HCT116 (cell line): ENCODE results near the gene AADACL4. TPM values are rescaled to one million over a fixed set of nuclear protein-coding genes. Genes with fewer than 3 reads are reported as not detected.

ENCODE experiments used
- ATAC-seq: fragments of 200-7000 bp; cut with Tn5 transposase; 2 replicates; pipeline ENCODE4 v1.9.1; 2020; ENCODE audit warnings: mild to moderate bottlenecking, moderate library complexity
- BruUV-seq: library from RNA; stranded (reverse); fragments of 400-500 nt; replicated peaks from 2 replicates; lab custom pipeline; 2021; lab: Mats Ljungman, UMichigan
- CTCF ChIA-PET: fragments of 300-600 bp; sonication (Branson Sonifier 250); formaldehyde crosslinking; loops from one replicate; lab custom pipeline; 2021; ENCODE audit warnings: antibody characterized with exemption; lab: Charles Lee
- POLR2A ChIA-PET: fragments of 300-600, 350-600 bp; sonication (Branson Sonifier 250); formaldehyde crosslinking; loops from one replicate; lab custom pipeline; 2021; ENCODE audit warnings: antibody characterized with exemption; lab: Charles Lee
- RAD21 ChIA-PET, 2 experiments: fragments of 300-600 bp; sonication (Branson Sonifier 250); formaldehyde crosslinking; loops; one replicate each; lab custom pipeline; 2023; ENCODE audit warnings: low total read pairs in 2 of 2; ENCODE audit not compliant: uncharacterized antibody in 2 of 2, unreplicated experiment in 2 of 2, low non-redundant PET in 1 of 2; lab: Charles Lee
- DNase-seq: peaks from one replicate; pipeline ENCODE4 v3.0.0-alpha.2; 2010; ENCODE audit warnings: low read depth, low spot score
- H2AFZ ChIP-seq: fragments of 200-600 bp; shearing (Covaris generic), sonication (generic); 2 replicates; pipeline ENCODE4 v1.6.1; 2017; ENCODE audit warnings: low read depth, mixed run types, mixed read lengths, antibody characterized with exemption, low read length; ENCODE audit not compliant: poor library complexity, severe bottlenecking
- H3K27ac ChIP-seq: 2 replicates; pipeline ENCODE4 v1.5.1; 2012; ENCODE audit warnings: low read depth, low read length
- H3K27me3 ChIP-seq: fragments of 200-600 bp; sonication (generic); 2 replicates; pipeline ENCODE4 v1.6.1; 2016; ENCODE audit warnings: mixed run types, low read length, mixed read lengths; ENCODE audit not compliant: insufficient read depth
- H3K36me3 ChIP-seq, 2 experiments: fragments of 200-500 bp in 1 of 2; fragments of 200-600 bp in 1 of 2; sonication (Bioruptor generic) in 1 of 2; sonication (generic) in 1 of 2; 2 replicates each; pipeline versions ENCODE4 v1.5.1 to v1.6.1; 2014 to 2016; ENCODE audit warnings: low read length in 2 of 2, inconsistent platforms in 1 of 2, mixed read lengths in 1 of 2, mixed run types in 1 of 2; ENCODE audit not compliant: insufficient read depth in 2 of 2, control insufficient read depth in 1 of 2
- H3K4me1 ChIP-seq, 2 experiments: fragments of 200-600 bp in 1 of 2; sonication (generic) in 1 of 2; 2 replicates each; pipeline versions ENCODE4 v1.5.1 to v1.6.1; 2012 to 2017; ENCODE audit warnings: low read length in 2 of 2, inconsistent platforms in 1 of 2, mild to moderate bottlenecking in 1 of 2, mixed read lengths in 1 of 2, mixed run types in 1 of 2, moderate library complexity in 1 of 2; ENCODE audit not compliant: insufficient read depth in 2 of 2, control insufficient read depth in 1 of 2
- H3K4me2 ChIP-seq: fragments of 200-600 bp; sonication (generic); 2 replicates; pipeline ENCODE4 v1.6.1; 2017; ENCODE audit warnings: mixed run types, low read length, mixed read lengths
- H3K4me3 ChIP-seq, 2 experiments: fragments of 200-600 bp in 1 of 2; sonication (generic) in 1 of 2; replicated peaks in 1 of 2; 2 replicates each; pipeline ENCODE4 v1.5.1; 2011 to 2016; ENCODE audit warnings: low read length in 2 of 2, control low read depth in 1 of 2, low read depth in 1 of 2, mild to moderate bottlenecking in 1 of 2, mixed read lengths in 1 of 2, mixed run types in 1 of 2
- H3K79me2 ChIP-seq: fragments of 200-600 bp; sonication (generic); 2 replicates; pipeline ENCODE4 v1.6.1; 2017; ENCODE audit warnings: mild to moderate bottlenecking, mixed run types, low read length, moderate library complexity, mixed read lengths; ENCODE audit not compliant: insufficient read depth
- H3K9ac ChIP-seq: fragments of 200-600 bp; sonication (generic); 2 replicates; pipeline ENCODE4 v1.6.1; 2016; ENCODE audit warnings: low read length, mixed read lengths
- H3K9me2 ChIP-seq: fragments of 200-600 bp; sonication (generic), shearing (Covaris generic); 2 replicates; pipeline ENCODE4 v1.6.1; 2017; ENCODE audit warnings: mixed run types, mild to moderate bottlenecking, moderate library complexity; ENCODE audit not compliant: insufficient read depth
- H3K9me3 ChIP-seq, 2 experiments: fragments of 200-500 bp in 1 of 2; fragments of 200-600 bp in 1 of 2; sonication (Bioruptor generic) in 1 of 2; sonication (generic) in 1 of 2; 2 replicates each; pipeline ENCODE4 v1.6.1; 2014 to 2017; ENCODE audit warnings: low read length in 2 of 2, mixed read lengths in 2 of 2, inconsistent platforms in 1 of 2, low read depth in 1 of 2, mild to moderate bottlenecking in 1 of 2, mixed run types in 1 of 2, moderate library complexity in 1 of 2; ENCODE audit not compliant: control insufficient read depth in 1 of 2, insufficient read depth in 1 of 2
- H4K20me1 ChIP-seq: fragments of 200-600 bp; sonication (generic), shearing (Covaris generic); 2 replicates; pipeline ENCODE4 v1.6.1; 2017; ENCODE audit warnings: mixed run types, mild to moderate bottlenecking, moderate library complexity; ENCODE audit not compliant: insufficient read depth
- ELF1 ChIP-seq: IDR thresholded peaks from 2 replicates; pipeline ENCODE4 v1.6.1; 2012; ENCODE audit warnings: low read depth, borderline replicate concordance
- EZH2 ChIP-seq: fragments of 200-600 bp; sonication (generic); IDR thresholded peaks from 2 replicates; pipeline ENCODE4 v1.6.1; 2017; ENCODE audit warnings: antibody characterized with exemption, mixed run types
- JUND ChIP-seq: IDR thresholded peaks from 2 replicates; pipeline ENCODE4 v1.6.1; 2012
- POLR2AphosphoS5 ChIP-seq: IDR thresholded peaks from 2 replicates; pipeline ENCODE4 v1.6.1; 2011; ENCODE audit warnings: mild to moderate bottlenecking, low read depth, low read length, moderate library complexity
- SIN3A ChIP-seq: IDR thresholded peaks from 2 replicates; pipeline ENCODE4 v1.6.1; 2012; ENCODE audit warnings: low read depth
- TCF7L2 ChIP-seq: IDR thresholded peaks from 2 replicates; pipeline ENCODE4 v1.7.0; 2011; ENCODE audit warnings: borderline replicate concordance, inconsistent platforms; ENCODE audit not compliant: insufficient read depth, insufficient read length; ENCODE audit errors: extremely low read depth
- ZFX ChIP-seq: fragments of 450-650 bp; IDR thresholded peaks from 2 replicates; pipeline ENCODE4 v1.6.1; 2017
- intact Hi-C: fragments of 100-400 bp; cut with micrococcal nuclease; formaldehyde crosslinking; loops from 2 replicates; pipeline ENCODE4 v1.10.0; 2022
- total RNA-seq: library from RNA; stranded (reverse); gene quantifications from one replicate; pipeline ENCODE4 v1.2.1, GENCODE V29; 2021; ENCODE audit not compliant: unreplicated experiment
- TF ChIP-seq, protein P1 (sequence below): IDR thresholded peaks from 2 replicates; pipeline ENCODE4 v1.6.1; 2012; ENCODE audit warnings: low read depth

The AADACL4 gene
- total RNA-seq, 1 experiment from 2014 or later = not detected

DNA sequence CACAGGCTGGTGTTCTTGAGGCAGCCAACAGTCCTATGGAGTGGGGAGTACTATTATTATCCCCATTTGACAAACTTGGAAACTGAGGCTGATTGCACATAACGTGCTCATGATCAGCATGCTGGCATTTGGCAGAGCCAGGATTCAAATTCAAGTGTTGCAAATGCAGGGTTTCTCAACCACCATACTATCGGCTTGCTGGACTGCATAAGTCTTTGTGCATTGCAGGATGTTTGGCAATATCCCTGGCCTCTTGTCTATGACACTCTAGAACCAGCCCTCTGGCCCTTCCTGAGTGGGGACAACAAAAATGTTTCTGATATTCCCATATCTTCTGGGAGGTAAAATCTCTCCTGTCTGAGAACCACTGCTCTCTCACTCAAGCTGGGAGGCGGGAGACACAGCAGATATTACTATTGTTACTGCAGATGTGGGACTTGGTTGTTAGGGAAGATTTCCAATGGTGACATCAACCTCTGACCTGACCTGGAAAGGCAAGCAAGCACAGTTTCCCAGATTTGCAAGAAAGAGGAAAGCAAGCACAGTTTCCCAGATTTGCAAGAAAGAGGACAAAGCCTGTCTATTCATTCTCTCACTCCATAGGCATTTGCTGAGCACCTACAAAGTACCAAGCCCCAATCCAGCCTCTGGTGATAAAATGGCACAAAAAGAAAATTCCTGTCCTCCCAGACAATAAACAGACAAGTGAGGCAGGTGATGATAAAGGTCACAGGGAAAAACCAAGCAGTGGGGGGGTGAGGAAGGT is 71.0 kb downstream of the AADACL4 start:
- Histone ChIP-seq H3K27me3 (no peaks in the 10 kb centered on the region), H3K36me3 (no peaks in the 10 kb centered on the region), H3K27ac (no peak overlapping the region), H3K9me2 (no peaks in the 10 kb centered on the region), H3K4me3 (no peak overlapping the region), H3K9me3 (no peaks in the 10 kb centered on the region), H2AFZ (no peak overlapping the region), H3K79me2 (no peaks in the 10 kb centered on the region), H3K4me2 (no peak overlapping the region), H3K9ac (no peak overlapping the region), H4K20me1 (no peaks in the 10 kb centered on the region), H3K4me1 (no peaks in the 10 kb centered on the region)
- ChIA-PET RAD21 (no interaction called here), POLR2A (no interaction called here), CTCF (no interaction called here)
- TF ChIP-seq JUND (no peak), TCF7L2 (no peak), ELF1 (no peak), SIN3A (no peak), EZH2 (no peak), ZFX (no peak), POLR2AphosphoS5 (no peak)
- TF ChIP-seq, protein P1, sequence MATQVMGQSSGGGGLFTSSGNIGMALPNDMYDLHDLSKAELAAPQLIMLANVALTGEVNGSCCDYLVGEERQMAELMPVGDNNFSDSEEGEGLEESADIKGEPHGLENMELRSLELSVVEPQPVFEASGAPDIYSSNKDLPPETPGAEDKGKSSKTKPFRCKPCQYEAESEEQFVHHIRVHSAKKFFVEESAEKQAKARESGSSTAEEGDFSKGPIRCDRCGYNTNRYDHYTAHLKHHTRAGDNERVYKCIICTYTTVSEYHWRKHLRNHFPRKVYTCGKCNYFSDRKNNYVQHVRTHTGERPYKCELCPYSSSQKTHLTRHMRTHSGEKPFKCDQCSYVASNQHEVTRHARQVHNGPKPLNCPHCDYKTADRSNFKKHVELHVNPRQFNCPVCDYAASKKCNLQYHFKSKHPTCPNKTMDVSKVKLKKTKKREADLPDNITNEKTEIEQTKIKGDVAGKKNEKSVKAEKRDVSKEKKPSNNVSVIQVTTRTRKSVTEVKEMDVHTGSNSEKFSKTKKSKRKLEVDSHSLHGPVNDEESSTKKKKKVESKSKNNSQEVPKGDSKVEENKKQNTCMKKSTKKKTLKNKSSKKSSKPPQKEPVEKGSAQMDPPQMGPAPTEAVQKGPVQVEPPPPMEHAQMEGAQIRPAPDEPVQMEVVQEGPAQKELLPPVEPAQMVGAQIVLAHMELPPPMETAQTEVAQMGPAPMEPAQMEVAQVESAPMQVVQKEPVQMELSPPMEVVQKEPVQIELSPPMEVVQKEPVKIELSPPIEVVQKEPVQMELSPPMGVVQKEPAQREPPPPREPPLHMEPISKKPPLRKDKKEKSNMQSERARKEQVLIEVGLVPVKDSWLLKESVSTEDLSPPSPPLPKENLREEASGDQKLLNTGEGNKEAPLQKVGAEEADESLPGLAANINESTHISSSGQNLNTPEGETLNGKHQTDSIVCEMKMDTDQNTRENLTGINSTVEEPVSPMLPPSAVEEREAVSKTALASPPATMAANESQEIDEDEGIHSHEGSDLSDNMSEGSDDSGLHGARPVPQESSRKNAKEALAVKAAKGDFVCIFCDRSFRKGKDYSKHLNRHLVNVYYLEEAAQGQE = no peak
- DNase-seq (no peak), ATAC-seq (no peak)
- intact Hi-C loops = loop anchor here (5.0 kb wide), 1 partner anchor 38 kb away; no protein-coding TSS in a partner anchor
- no TSS peak for BruUV-seq
